ENCODE measurements around the gene PSTPIP2. TPM values are rescaled to one million over a fixed set of nuclear protein-coding genes. Genes with fewer than 3 reads are reported as not detected.

Gene PSTPIP2
- total and polyA plus RNA-seq, 2 of the 13 experiments (the other 11 are each of a cell fraction or from before 2014, with no cell fraction given): 0.25 to 0.27 TPM

GRCh38 chr18:46097801-46098615 lies 25.9 kb upstream of the PSTPIP2 start, which contains the start of gene ATP5F1A (continued):
- TF ChIP-seq ATF3 (CRISPR knock-in tag; IDR thresholded peaks at IDR 0.05): no peak
- TF ChIP-seq ZGPAT (CRISPR knock-in tag; IDR thresholded peaks at IDR 0.05): peak; percentile 86; the same call in 1 of the 2 replicates
- TF ChIP-seq ZMYM3 (CRISPR knock-in tag; IDR thresholded peaks at IDR 0.05): no peak
- no peak for TF ChIP-seq TOE1 (CRISPR knock-in tag; IDR thresholded peaks at IDR 0.05)
- TF ChIP-seq MZF1 (CRISPR knock-in tag; IDR thresholded peaks at IDR 0.05; ENCODE audit: borderline replicate concordance): no peak
- TF ChIP-seq DPF2 (CRISPR knock-in tag; IDR thresholded peaks at IDR 0.05; ENCODE audit: borderline replicate concordance, low read depth): no peak
- peak; percentile 84; the same call in 1 of the 2 replicates for TF ChIP-seq SMAD1 (CRISPR knock-in tag; IDR thresholded peaks at IDR 0.05; ENCODE audit: borderline replicate concordance, low read depth)
- TF ChIP-seq ZNF883 (CRISPR knock-in tag; IDR thresholded peaks at IDR 0.05; ENCODE audit: not compliant biosample characterization): peak; percentile 88
- TF ChIP-seq GPBP1L1 (CRISPR knock-in tag; IDR thresholded peaks at IDR 0.05): no peak
- TF ChIP-seq TCF12 (IDR thresholded peaks at IDR 0.05): no peak
- TF ChIP-seq TCF12 (CRISPR knock-in tag; IDR thresholded peaks at IDR 0.05): peak; percentile 52; the same call in 1 of the 2 replicates
- TF ChIP-seq PCBP1 (IDR thresholded peaks at IDR 0.05; ENCODE audit: borderline replicate concordance, low read depth, low read length): no peak
- TF ChIP-seq WIZ (CRISPR knock-in tag; IDR thresholded peaks at IDR 0.05): no peak; the same call in 1 of the 2 replicates
- TF ChIP-seq SOX5 (CRISPR knock-in tag; IDR thresholded peaks at IDR 0.05; ENCODE audit: borderline replicate concordance): no peak
- no peak for TF ChIP-seq FOXK2 (IDR thresholded peaks at IDR 0.05)
- no peak for TF ChIP-seq ZNF431 (CRISPR knock-in tag; IDR thresholded peaks at IDR 0.05; ENCODE audit: borderline replicate concordance, low read depth)
- no peak for TF ChIP-seq EP300 (IDR thresholded peaks at IDR 0.05; ENCODE audit: low read depth in 2 of 2, low read length in 2 of 2)
- no peak for TF ChIP-seq EP300 (CRISPR knock-in tag; IDR thresholded peaks at IDR 0.05; ENCODE audit: borderline replicate concordance)
- no peak for TF ChIP-seq CENPX (CRISPR knock-in tag; IDR thresholded peaks at IDR 0.05)
- TF ChIP-seq ZNF792 (CRISPR knock-in tag; IDR thresholded peaks at IDR 0.05): peak; percentile 53; the same call in 1 of the 2 replicates

Data from HepG2 (cell line).